A549 (cell line): ENCODE measurements around the gene TXNIP.

Source experiments
- E2F6 ChIP-seq: IDR thresholded peaks from 2 replicates; pipeline ENCODE4 v1.6.1; 2012; ENCODE audit warnings: low read depth, borderline replicate concordance
- EP300 ChIP-seq, 2 experiments: fragments of >200 bp; sonication (Bioruptor Twin); formaldehyde crosslinking; IDR thresholded peaks; 2 replicates in 1 of 2; 3 replicates in 1 of 2; pipeline ENCODE4 v1.6.1; 2016 to 2017
- POLR2A ChIP-seq: IDR thresholded peaks from 2 replicates; pipeline ENCODE4 v1.6.1; 2012; ENCODE audit warnings: mild to moderate bottlenecking, low read length
- RAD21 ChIP-seq, 2 experiments: fragments of >200 bp in 1 of 2; sonication (Bioruptor Twin) in 1 of 2; formaldehyde crosslinking in 1 of 2; IDR thresholded peaks in 1 of 2; conservative IDR thresholded peaks in 1 of 2; 2 replicates in 1 of 2; 3 replicates in 1 of 2; pipeline ENCODE4 v1.6.1; 2012 to 2018; ENCODE audit warnings: inconsistent platforms in 1 of 2
- TF ChIP-seq, protein P1 (sequence below): fragments of >200 bp; sonication (Bioruptor Twin); formaldehyde crosslinking; IDR thresholded peaks from 3 replicates; pipeline ENCODE4 v1.5.1; 2016

- no peak for TF ChIP-seq E2F6
- TF ChIP-seq RAD21 (conservative IDR thresholded peaks at IDR 0.05 in 1 of 2, IDR thresholded peaks at IDR 0.05 in 1 of 2), result no peak
- TF ChIP-seq, protein P1, sequence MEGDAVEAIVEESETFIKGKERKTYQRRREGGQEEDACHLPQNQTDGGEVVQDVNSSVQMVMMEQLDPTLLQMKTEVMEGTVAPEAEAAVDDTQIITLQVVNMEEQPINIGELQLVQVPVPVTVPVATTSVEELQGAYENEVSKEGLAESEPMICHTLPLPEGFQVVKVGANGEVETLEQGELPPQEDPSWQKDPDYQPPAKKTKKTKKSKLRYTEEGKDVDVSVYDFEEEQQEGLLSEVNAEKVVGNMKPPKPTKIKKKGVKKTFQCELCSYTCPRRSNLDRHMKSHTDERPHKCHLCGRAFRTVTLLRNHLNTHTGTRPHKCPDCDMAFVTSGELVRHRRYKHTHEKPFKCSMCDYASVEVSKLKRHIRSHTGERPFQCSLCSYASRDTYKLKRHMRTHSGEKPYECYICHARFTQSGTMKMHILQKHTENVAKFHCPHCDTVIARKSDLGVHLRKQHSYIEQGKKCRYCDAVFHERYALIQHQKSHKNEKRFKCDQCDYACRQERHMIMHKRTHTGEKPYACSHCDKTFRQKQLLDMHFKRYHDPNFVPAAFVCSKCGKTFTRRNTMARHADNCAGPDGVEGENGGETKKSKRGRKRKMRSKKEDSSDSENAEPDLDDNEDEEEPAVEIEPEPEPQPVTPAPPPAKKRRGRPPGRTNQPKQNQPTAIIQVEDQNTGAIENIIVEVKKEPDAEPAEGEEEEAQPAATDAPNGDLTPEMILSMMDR, result no peak
- no peak for TF ChIP-seq POLR2A
- TF ChIP-seq EP300 (IDR thresholded peaks at IDR 0.05), result no peak
Observed at GRCh38 chr1:145949219-145949618, 47.2 kb downstream of the TXNIP start.
